Right lobe of liver (tissue), 4 donors: ENCODE measurements around the gene CUX1.

Experiments
- CTCF ChIP-seq, 4 donors: fragments of 200-600 bp in 3 of 4; fragments of 450-650 bp in 1 of 4; IDR thresholded peaks; one replicate each; pipeline versions ENCODE4 v1.5.1 to v1.8.0; 2016 to 2022; ENCODE audit warnings: antibody characterized with exemption in 4 of 4, mild to moderate bottlenecking in 2 of 4
- POLR2A ChIP-seq: fragments of 450-650 bp; IDR thresholded peaks from one replicate; pipeline ENCODE4 v1.6.1; 2017; ENCODE audit warnings: antibody characterized with exemption, mild to moderate bottlenecking
- donor health status: DM: no; HTN: no; CAD: no.
- donor health status: DM: no; HTN: no; CAD: no.
- donor health status: DM: no; HTN: yes; CAD: no.

GRCh38 chr7:101998906-101999240 is 181.4 kb downstream of the CUX1 start:
- TF ChIP-seq CTCF (IDR thresholded peaks at IDR 0.05), result no peak
- TF ChIP-seq POLR2A, result no peak
